ENCODE data around the gene METTL21A.

DNA sequence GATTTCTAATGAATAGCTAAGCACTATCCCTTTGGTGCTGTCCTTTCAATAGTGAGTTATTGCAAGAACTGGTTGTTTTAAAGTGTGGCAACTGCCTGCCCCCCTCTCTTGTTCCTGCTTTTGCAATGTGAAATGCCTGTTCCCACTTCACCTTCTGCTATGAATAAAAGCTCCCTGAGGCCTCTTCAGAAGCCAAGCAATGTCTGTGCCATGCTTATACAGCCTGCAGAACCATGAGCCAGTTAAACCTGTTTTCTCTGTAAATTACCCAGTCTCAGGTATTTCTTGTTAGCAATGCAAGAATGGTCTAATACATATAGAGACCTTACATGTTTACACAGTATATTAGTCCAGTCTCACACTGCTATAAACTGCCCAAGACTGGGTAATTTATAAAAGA is 15.0 kb upstream of the METTL21A start:
- no peak for TF ChIP-seq EZH2phosphoT487 (IDR thresholded peaks at IDR 0.05; ENCODE audit: insufficient read depth, low read depth)
- TF ChIP-seq EZH2 (IDR thresholded peaks at IDR 0.05; ENCODE audit: insufficient read depth, poor library complexity, severe bottlenecking) = no peak
